Activated CD8-positive, alpha-beta memory T cell treated with anti-CD3 and anti-CD28 coated beads for 36 hours (primary cell): ENCODE data around the gene FGR. TPM values are rescaled to one million over a fixed set of nuclear protein-coding genes. Genes with fewer than 3 reads are reported as not detected.

Experiments
- CTCF ChIA-PET: fragments of 350-600 bp; sonication (Branson Sonifier 250); formaldehyde crosslinking; loops from one replicate; lab custom pipeline; 2021; ENCODE audit warnings: antibody characterized with exemption; lab: Charles Lee
- POLR2A ChIA-PET: fragments of 350-600 bp; sonication (Branson Sonifier 250); formaldehyde crosslinking; loops from one replicate; lab custom pipeline; 2021; ENCODE audit warnings: antibody characterized with exemption; lab: Charles Lee
- total RNA-seq, 2 experiments: library from RNA; stranded (reverse); gene quantifications; one replicate each; pipeline ENCODE4 v1.2.3, GENCODE V29; 2021

The FGR gene
- total RNA-seq, 2 experiments from 2014 or later: 0.51 to 0.63 TPM

GRCh38 chr1:27570784-27571183, 64.2 kb downstream of the FGR start:
- POLR2A ChIA-PET: no interaction called here
- CTCF ChIA-PET: interaction anchor here (0.6 to 7.0 kb wide), 3 partner anchors 13 to 664 kb away, joined by 6 to 49 read pairs (median 7); no protein-coding TSS in a partner anchor

- CTCF ChIA-PET: interaction anchor here (0.6 to 7.0 kb wide), 4 partner anchors 12 to 664 kb away, joined by 6 to 49 read pairs (median 12); no protein-coding TSS in a partner anchor
- POLR2A ChIA-PET: no interaction called here
Measured at GRCh38 chr1:27570356-27570755, 64.6 kb downstream of the FGR start.

GRCh38 chr1:27569506-27570291, 65.3 kb downstream of the FGR start:
- ChIA-PET CTCF (interaction anchor here (0.6 to 7.0 kb wide), 7 partner anchors 12 to 284 kb away, joined by 3 to 49 read pairs (median 4); partner anchors contain the start of gene GPR3), POLR2A (interaction anchor here (0.6 kb wide), 1 partner anchor 24 kb away, joined by 3 read pairs; no protein-coding TSS in a partner anchor)

GRCh38 chr1:27569088-27569460, 65.9 kb downstream of the FGR start:
- ChIA-PET CTCF (interaction anchor here (0.5 to 7.0 kb wide), 13 partner anchors 11 to 284 kb away, joined by 3 to 49 read pairs (median 5); partner anchors contain the start of gene GPR3), POLR2A (no interaction called here)

- ChIA-PET POLR2A (no interaction called here), CTCF (interaction anchor here (0.5 to 7.0 kb wide), 15 partner anchors 9 to 176 kb away, joined by 3 to 49 read pairs (median 5); partner anchors contain the start of gene GPR3)
Measured at GRCh38 chr1:27568300-27569087, 66.5 kb downstream of the FGR start.

GRCh38 chr1:27567971-27568299, 67.0 kb downstream of the FGR start:
- POLR2A ChIA-PET: no interaction called here
- CTCF ChIA-PET: interaction anchor here (0.9 to 7.0 kb wide), 9 partner anchors 9 to 94 kb away, joined by 3 to 49 read pairs (median 6); no protein-coding TSS in a partner anchor

GRCh38 chr1:27567146-27567526, 67.8 kb downstream of the FGR start:
- ChIA-PET CTCF (interaction anchor here (0.7 to 7.0 kb wide), 7 partner anchors 9 to 161 kb away, joined by 3 to 49 read pairs (median 6); no protein-coding TSS in a partner anchor), POLR2A (interaction anchor here (0.8 kb wide), 1 partner anchor 37 kb away, joined by 3 read pairs; the partner anchor contains the start of gene AHDC1)

- ChIA-PET CTCF (interaction anchor here (0.7 to 7.0 kb wide), 4 partner anchors 9 to 161 kb away, joined by 3 to 49 read pairs (median 10); no protein-coding TSS in a partner anchor), POLR2A (interaction anchor here (0.8 kb wide), 1 partner anchor 37 kb away, joined by 3 read pairs; the partner anchor contains the start of gene AHDC1)
Measured at GRCh38 chr1:27566462-27567145, 68.4 kb downstream of the FGR start.

- POLR2A ChIA-PET: no interaction called here
- CTCF ChIA-PET: interaction anchor here (0.6 to 7.0 kb wide), 4 partner anchors 7 to 87 kb away, joined by 3 to 49 read pairs (median 4); no protein-coding TSS in a partner anchor
Measured at GRCh38 chr1:27564710-27565649, 70.0 kb downstream of the FGR start.

- ChIA-PET CTCF (interaction anchor here (0.9 kb wide), 1 partner anchor 43 kb away, joined by 3 read pairs; no protein-coding TSS in a partner anchor), POLR2A (no interaction called here)
Measured at GRCh38 chr1:27563591-27564471, 71.2 kb downstream of the FGR start.

- POLR2A ChIA-PET: no interaction called here
- CTCF ChIA-PET: no interaction called here
Measured at GRCh38 chr1:27563341-27563590, 71.7 kb downstream of the FGR start.

- ChIA-PET POLR2A (no interaction called here), CTCF (interaction anchor here (0.6 kb wide), 2 partner anchors 140 to 315 kb away, joined by 3 read pairs; no protein-coding TSS in a partner anchor)
Measured at GRCh38 chr1:27562534-27563340, 72.2 kb downstream of the FGR start.
